Ovary (tissue), 9 donors: ENCODE data around the gene DNASE1L1. TPM values are rescaled to one million over a fixed set of nuclear protein-coding genes. Genes with fewer than 3 reads are reported as not detected.

Source experiments
- DNase-seq, 5 donors: peaks; one replicate each; pipeline ENCODE4 v3.0.0-alpha.2; 2019 to 2020
- H3K27ac ChIP-seq, 2 donors: fragments of 200-600 bp; one replicate each; pipeline versions ENCODE4 v1.5.1 to v1.8.0; 2019 to 2022
- H3K27me3 ChIP-seq: fragments of 200-600 bp; one replicate; pipeline ENCODE4 v1.8.0; 2022
- H3K36me3 ChIP-seq: fragments of 200-600 bp; sonication (generic); one replicate; pipeline ENCODE4 v1.5.1; 2019
- H3K4me1 ChIP-seq: one replicate; pipeline ENCODE4 v1.8.1; 2013; ENCODE audit warnings: mild to moderate bottlenecking, moderate library complexity; ENCODE audit not compliant: insufficient read depth
- H3K4me3 ChIP-seq: fragments of 200-600 bp; sonication (generic); one replicate; pipeline ENCODE4 v1.5.1; 2017
- H3K9me3 ChIP-seq, 2 donors: fragments of 200-600 bp in 1 of 2; sonication (generic) in 1 of 2; one replicate each; pipeline versions ENCODE4 v1.5.1 to v1.8.1; 2013 to 2019; ENCODE audit warnings: mild to moderate bottlenecking in 1 of 2, moderate library complexity in 1 of 2
- CTCF ChIP-seq, 3 donors: fragments of 450-650 bp in 2 of 3; fragments of 200-600 bp in 1 of 3; IDR thresholded peaks; one replicate each; pipeline versions ENCODE4 v1.5.1 to v1.8.0; 2016 to 2022; ENCODE audit warnings: antibody characterized with exemption in 3 of 3, mild to moderate bottlenecking in 1 of 3
- EP300 ChIP-seq: sonication (generic); formaldehyde crosslinking; IDR thresholded peaks from one replicate; pipeline ENCODE4 v1.6.1; 2017; ENCODE audit warnings: antibody characterized with exemption
- POLR2A ChIP-seq: fragments of 450-650 bp; IDR thresholded peaks from one replicate; pipeline ENCODE4 v1.6.1; 2017; ENCODE audit warnings: antibody characterized with exemption, mild to moderate bottlenecking, moderate library complexity
- WGBS, 3 donors: extraction: QIAGEN DNeasy Blood & Tissue Kit in 1 of 3; methylation state at CpG; one replicate each; pipeline versions ENCODE4 v1.1.5 to v1.1.7; 2013 to 2017; 5-methylcytosine and 5-hydroxymethylcytosine counted together
- intact Hi-C, 4 donors: fragments of 100-400 bp; cut with DNase I; formaldehyde crosslinking; loops; one replicate each; pipeline versions ENCODE4 v1.11.0 to v1.15.1; 2022 to 2023
- polyA plus RNA-seq, 2 donors: library from polyadenylated mRNA; stranded (reverse); fragments of 200-250 nt in 1 of 2; fragments of 350-450 nt in 1 of 2; fragmentation: Illumina TruSeq in 1 of 2; extraction: RNeasy Lipid Tissue Mini Kit (QIAGEN cat#74804) in 1 of 2; gene quantifications; one replicate each; pipeline ENCODE4 v1.2.3, GENCODE V29; 2013 to 2014
- total RNA-seq, 7 donors: library from RNA; depleted of rRNA in 2 of 7; stranded (reverse); fragments of >200 nt in 2 of 7; fragmentation: NEBNext Ultra II Directional in 3 of 7; extraction: Animal tissue kit (Norgen Biotek cat#: 25700) in 3 of 7; gene quantifications; one replicate each; pipeline versions ENCODE4 v1.1.0 to v1.2.4, GENCODE V29; 2016 to 2023
- donor health status: DM: no; HTN: no; CAD: no; lungs with moderate emphysema.
- donor health status: DM: no; HTN: no; CAD: no.
- donor health status: Bipolar disorder and iron deficiency.
- donor health status: DM: yes; HTN: yes; CAD: no.
- donor health status: DM: no; HTN: no; CAD: no.
- donor health status: DM: yes; HTN: yes; CAD: no.

DNASE1L1 gene
- total and polyA plus RNA-seq, 9 donors = 11.9 to 21.4 (median 17.2) TPM

GRCh38 chrX:154384284-154384892 lies 24.7 kb downstream of the DNASE1L1 start:
- WGBS, 3 donors = 35 to 47% (median 44%) methylated on average over 8 of the region's 8 CpGs
- TF ChIP-seq POLR2A (no peak), EP300 (no peak), CTCF (IDR thresholded peaks at IDR 0.05) (peak in 2 of 3 donors; percentile 16 to 40)
- Histone ChIP-seq H3K4me3 (no peak overlapping the region), H3K27ac (peak overlapping the region in 1 of 2 donors; percentile 16), H3K9me3 (no peaks in the 10 kb centered on the region), H3K4me1 (no peaks in the 10 kb centered on the region), H3K36me3 (no peaks in the 10 kb centered on the region), H3K27me3 (no peaks in the 10 kb centered on the region)
- intact Hi-C loops = no loop called here
- DNase-seq = peak; percentile 44 to 68 (median 61)

GRCh38 chrX:154383359-154384283 lies 25.4 kb downstream of the DNASE1L1 start:
- intact Hi-C loops = no loop called here
- whole genome bisulfite sequencing, 3 donors = 49 to 59% (median 50%) methylated on average over 11 to 14 of the region's 14 CpGs

GRCh38 chrX:154382483-154383069 lies 26.5 kb downstream of the DNASE1L1 start:
- no peak overlapping the region for H3K27ac ChIP-seq
- no peaks in the 10 kb centered on the region for H3K4me1 ChIP-seq
- no peaks in the 10 kb centered on the region for H3K9me3 ChIP-seq
- intact Hi-C loops = no loop called here
- H3K4me3 ChIP-seq = no peak overlapping the region
- H3K36me3 ChIP-seq = no peaks in the 10 kb centered on the region
- peak in 2 of 5 donors; percentile 40 to 49 for DNase-seq
- TF ChIP-seq CTCF (IDR thresholded peaks at IDR 0.05) (no peak), EP300 (no peak), POLR2A (no peak)
- WGBS, 3 donors = 61 to 63% (median 62%) methylated on average over 11 of the region's 11 CpGs
- no peaks in the 10 kb centered on the region for H3K27me3 ChIP-seq

More at GRCh38 chrX:154383359-154384283, 25.4 kb downstream of the DNASE1L1 start:
- DNase-seq = peak in 3 of 5 donors; percentile 46 to 63 (median 50)
- Histone ChIP-seq H3K4me1 (no peaks in the 10 kb centered on the region), H3K9me3 (no peaks in the 10 kb centered on the region), H3K27ac (peak overlapping the region in 1 of 2 donors; percentile 16), H3K36me3 (no peaks in the 10 kb centered on the region), H3K27me3 (no peaks in the 10 kb centered on the region), H3K4me3 (no peak overlapping the region)
- no peak for TF ChIP-seq POLR2A
- no peak for TF ChIP-seq CTCF (IDR thresholded peaks at IDR 0.05)
- no peak for TF ChIP-seq EP300

- Histone ChIP-seq H3K27me3 (no peaks in the 10 kb centered on the region), H3K27ac (no peak overlapping the region), H3K36me3 (no peaks in the 10 kb centered on the region), H3K9me3 (no peaks in the 10 kb centered on the region), H3K4me1 (no peaks in the 10 kb centered on the region), H3K4me3 (no peak overlapping the region)
- DNase-seq = no peak
- no peak for TF ChIP-seq POLR2A
- no peak for TF ChIP-seq CTCF (IDR thresholded peaks at IDR 0.05)
- TF ChIP-seq EP300 = no peak
- intact Hi-C loops = no loop called here
- WGBS, 3 donors = 46 to 69% (median 57%) methylated on average over 6 of the region's 6 CpGs
Observed at GRCh38 chrX:154381271-154381670, 27.8 kb downstream of the DNASE1L1 start.
